Mesodermal cell (in vitro differentiated cells): ENCODE results near the gene EFCAB8.

ENCODE experiments used
- H3K27ac ChIP-seq: 2 replicates; pipeline ENCODE4 v1.7.0; 2013; ENCODE audit warnings: mild to moderate bottlenecking, low read depth, low read length, moderate library complexity; ENCODE audit not compliant: severe bottlenecking
- H3K36me3 ChIP-seq: 2 replicates; pipeline ENCODE4 v1.7.1; 2013; ENCODE audit warnings: mild to moderate bottlenecking, low read length, moderate library complexity; ENCODE audit not compliant: control insufficient read depth, insufficient read depth
- H3K4me1 ChIP-seq: one replicate; pipeline ENCODE4 v1.7.1; 2013; ENCODE audit warnings: mild to moderate bottlenecking, low read length; ENCODE audit not compliant: insufficient read depth, control insufficient read depth, poor library complexity, severe bottlenecking
- H3K4me3 ChIP-seq: 2 replicates; pipeline ENCODE4 v1.7.0; 2013; ENCODE audit warnings: low read length, control low read depth, mild to moderate bottlenecking; ENCODE audit not compliant: insufficient read depth, poor library complexity, severe bottlenecking; ENCODE audit errors: extremely low read depth
- H3K9me3 ChIP-seq: 2 replicates; pipeline ENCODE4 v1.7.1; 2013; ENCODE audit warnings: mild to moderate bottlenecking, low read length, moderate library complexity; ENCODE audit not compliant: control insufficient read depth
- WGBS, 2 experiments: methylation state at CpG; one replicate each; pipeline ENCODE4 v1.1.5; 2013; ENCODE audit warnings: missing lambda C conversion rate in 2 of 2; ENCODE audit not compliant: insufficient coverage in 2 of 2; 5-methylcytosine and 5-hydroxymethylcytosine counted together

Gene EFCAB8

DNA sequence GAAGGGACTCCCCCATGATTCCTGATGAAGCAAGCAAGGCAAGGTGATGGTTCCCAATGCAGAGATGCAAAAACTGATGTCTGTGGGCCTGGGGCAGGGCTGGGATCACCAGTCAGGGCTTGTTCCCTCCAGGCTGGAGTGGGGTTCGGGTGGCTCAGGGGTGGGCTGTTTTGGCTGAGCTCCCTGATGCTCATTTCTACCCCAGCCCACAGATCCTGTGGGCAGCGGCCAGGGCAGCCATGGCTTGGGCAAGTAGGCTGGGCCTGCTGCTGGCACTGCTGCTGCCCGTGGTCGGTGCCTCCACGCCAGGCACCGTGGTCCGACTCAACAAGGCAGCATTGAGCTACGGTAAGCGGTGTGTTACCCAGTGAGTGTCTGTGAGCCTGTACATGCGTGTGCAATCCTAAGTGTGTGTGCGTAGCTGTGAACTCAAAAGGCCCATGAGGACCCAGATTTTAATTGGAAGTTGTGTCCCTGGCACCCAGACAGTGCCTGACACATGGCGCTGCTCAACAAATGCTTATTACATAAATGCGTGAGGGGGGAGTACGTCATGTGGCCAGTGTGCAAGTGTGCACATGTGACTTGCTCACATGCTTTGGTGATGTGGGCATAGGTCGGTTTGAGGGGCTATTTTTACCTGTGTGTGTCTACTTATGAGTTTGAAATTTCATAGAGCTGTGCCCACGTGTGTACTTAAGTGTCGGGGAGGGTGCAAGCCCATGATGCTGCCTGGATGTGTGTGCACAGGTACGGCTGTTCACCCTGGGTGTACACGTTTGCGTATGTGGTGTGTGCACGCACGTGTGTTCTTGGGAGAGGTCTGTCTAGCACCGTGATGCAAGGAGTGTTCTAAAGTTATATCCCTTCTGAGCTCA, 149.9 kb downstream of the EFCAB8 start:
- no peaks in the 10 kb centered on the region for H3K4me1 ChIP-seq
- 93 to 95% methylated on average over 23 of the region's 23 CpGs for WGBS, 2 experiments
- no peak overlapping the region for H3K4me3 ChIP-seq
- no peaks in the 10 kb centered on the region for H3K9me3 ChIP-seq
- H3K27ac ChIP-seq: no peak overlapping the region
- no peaks in the 10 kb centered on the region for H3K36me3 ChIP-seq

DNA sequence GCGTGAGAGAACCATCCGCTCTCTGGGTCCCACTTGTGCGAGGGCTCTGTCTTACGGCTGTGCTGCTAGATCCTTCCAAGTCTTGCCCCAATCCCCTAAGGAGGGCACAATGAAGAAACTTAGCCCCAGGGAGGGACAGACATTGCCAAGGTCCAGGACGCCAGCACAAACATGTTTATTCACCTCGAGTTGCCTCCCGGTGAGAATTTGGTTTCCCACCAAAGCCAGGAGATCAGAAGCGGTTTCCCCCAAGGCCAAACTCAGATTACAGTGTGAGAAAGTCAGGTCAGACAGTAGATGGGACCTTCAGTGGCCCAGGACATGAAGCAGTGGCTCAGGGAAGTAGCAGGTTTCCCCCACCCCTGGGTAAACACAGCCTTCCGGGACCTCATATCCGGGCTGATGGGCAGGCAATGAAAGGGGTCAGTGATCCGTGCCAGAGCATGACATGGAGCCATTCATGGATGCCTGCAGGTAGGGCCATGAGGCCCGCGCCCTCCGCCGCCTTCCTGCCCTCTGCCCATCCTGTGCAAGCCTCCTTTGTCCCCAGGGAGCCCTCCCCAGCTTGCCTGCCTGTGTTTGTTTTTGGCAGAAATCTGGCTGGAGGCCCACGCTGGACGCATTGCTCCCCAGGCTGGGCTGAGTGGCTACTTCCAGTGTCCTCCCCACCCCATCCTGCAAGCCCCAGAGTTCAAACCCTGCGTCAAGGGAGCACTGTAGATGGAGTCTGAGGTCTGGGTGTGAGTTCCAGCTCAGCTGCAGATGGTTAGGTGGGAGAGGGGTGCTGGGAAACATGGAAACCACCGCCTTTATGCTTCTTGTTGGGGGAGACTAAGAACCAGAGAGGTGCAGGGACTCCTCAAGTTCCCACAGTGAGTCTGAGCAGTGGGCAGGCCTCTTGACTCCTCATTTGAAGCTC, 150.8 kb downstream of the EFCAB8 start:
- H3K27ac ChIP-seq: no peak overlapping the region
- no peak overlapping the region for H3K4me3 ChIP-seq
- H3K9me3 ChIP-seq: no peaks in the 10 kb centered on the region
- WGBS, 2 experiments: 88% methylated on average over 17 to 19 of the region's 19 CpGs
- no peaks in the 10 kb centered on the region for H3K36me3 ChIP-seq
- H3K4me1 ChIP-seq: no peaks in the 10 kb centered on the region

GRCh38 chr20:33010133-33010504, 151.4 kb downstream of the EFCAB8 start:
- Histone ChIP-seq H3K36me3 (no peaks in the 10 kb centered on the region), H3K4me3 (no peak overlapping the region), H3K27ac (no peak overlapping the region), H3K4me1 (no peaks in the 10 kb centered on the region), H3K9me3 (no peaks in the 10 kb centered on the region)
- WGBS, 2 experiments: 80 to 86% methylated on average over 2 to 5 of the region's 5 CpGs

DNA sequence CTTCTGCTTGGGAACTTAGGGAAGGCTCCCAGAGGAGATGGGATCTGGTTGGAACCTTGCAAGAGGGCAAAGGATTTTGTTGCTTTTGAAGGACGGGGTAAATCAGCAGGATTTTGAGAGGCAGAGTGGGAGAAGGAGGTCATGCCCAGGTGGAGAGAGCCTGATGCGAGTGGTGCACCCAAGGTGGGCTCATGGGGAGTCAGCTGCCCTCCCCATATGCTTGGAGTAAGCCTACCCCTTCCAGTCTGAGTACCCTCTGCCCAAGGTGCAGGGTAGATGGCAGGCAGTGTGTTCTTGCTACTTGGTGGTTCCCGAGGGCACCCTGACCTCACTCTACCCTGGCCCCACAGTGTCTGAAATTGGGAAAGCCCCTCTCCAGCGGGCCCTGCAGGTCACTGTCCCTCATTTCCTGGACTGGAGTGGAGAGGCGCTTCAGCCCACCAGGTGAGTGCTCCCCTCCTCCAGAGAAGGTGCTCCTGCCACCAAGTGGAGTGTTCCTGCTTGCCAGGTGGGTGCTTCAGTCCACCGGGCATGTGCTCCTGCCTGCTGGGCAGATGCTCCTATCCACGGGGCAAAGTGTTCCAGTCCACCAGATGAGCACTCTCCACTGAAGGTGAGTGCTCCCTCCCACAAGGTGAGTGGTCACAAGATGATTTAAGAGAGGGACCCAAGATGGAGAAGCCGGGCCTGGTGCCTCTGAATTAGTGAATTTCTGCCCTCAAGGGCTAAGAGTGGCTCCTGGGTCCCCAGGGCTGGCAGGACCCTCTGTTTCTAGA, 152.1 kb downstream of the EFCAB8 start:
- Histone ChIP-seq H3K4me1 (no peaks in the 10 kb centered on the region), H3K4me3 (no peak overlapping the region)
- 83 to 95% methylated on average over 7 to 8 of the region's 8 CpGs for WGBS, 2 experiments

More for the DNA sequence above, 152.1 kb downstream of the EFCAB8 start:
- Histone ChIP-seq H3K9me3 (no peaks in the 10 kb centered on the region), H3K27ac (no peak overlapping the region), H3K36me3 (no peaks in the 10 kb centered on the region)
